CD8-positive, alpha-beta memory T cell (primary cell): ENCODE data around the gene HMGXB4. TPM values are rescaled to one million over a fixed set of nuclear protein-coding genes. Genes with fewer than 3 reads are reported as not detected.
A peak's percentile ranks its signal among the peaks of the same experiment; 100 is the strongest.

Experiments
- CTCF ChIA-PET: fragments of 350-600 bp; sonication (Branson Sonifier 250); formaldehyde crosslinking; loops from one replicate; lab custom pipeline; 2021; ENCODE audit warnings: antibody characterized with exemption; lab: Charles Lee
- POLR2A ChIA-PET: fragments of 350-600 bp; sonication (Branson Sonifier 250); formaldehyde crosslinking; loops from one replicate; lab custom pipeline; 2021; ENCODE audit warnings: antibody characterized with exemption; lab: Charles Lee
- DNase-seq, 5 donors: peaks; one replicate each; pipeline versions ENCODE4 v3.0.0 to v3.0.0-alpha.2; 2020 to 2022; ENCODE audit warnings: mixed read lengths in 1 of 5
- H3K27ac ChIP-seq: one replicate; pipeline ENCODE4 v1.7.0; 2013; ENCODE audit warnings: low read depth, mild to moderate bottlenecking, low read length, moderate library complexity
- H3K27me3 ChIP-seq: 2 replicates; pipeline ENCODE4 v1.7.0; 2013; ENCODE audit warnings: low read length, mild to moderate bottlenecking; ENCODE audit not compliant: insufficient read depth, poor library complexity, severe bottlenecking
- H3K36me3 ChIP-seq: 2 replicates; pipeline ENCODE4 v1.7.0; 2013; ENCODE audit warnings: mild to moderate bottlenecking, low read length, moderate library complexity; ENCODE audit not compliant: insufficient read depth
- H3K4me1 ChIP-seq: 2 replicates; pipeline ENCODE4 v1.7.0; 2013; ENCODE audit warnings: mild to moderate bottlenecking, low read length, moderate library complexity; ENCODE audit not compliant: insufficient read depth
- H3K4me3 ChIP-seq: 2 replicates; pipeline ENCODE4 v1.7.0; 2013; ENCODE audit warnings: mild to moderate bottlenecking, low read length
- H3K9me3 ChIP-seq: 2 replicates; pipeline ENCODE4 v1.7.0; 2013; ENCODE audit warnings: mild to moderate bottlenecking, low read length
- H3K27ac Mint-ChIP-seq, 8 donors: one replicate each; pipeline ENCODE4 v1.8.0; 2020 to 2021; ENCODE audit warnings: mixed read lengths in 8 of 8, mild to moderate bottlenecking in 6 of 8, inconsistent platforms in 3 of 8, moderate library complexity in 3 of 8
- H3K27me3 Mint-ChIP-seq, 2 donors: one replicate each; pipeline ENCODE4 v1.8.0; 2020 to 2021; ENCODE audit warnings: mixed read lengths in 2 of 2, mild to moderate bottlenecking in 1 of 2, moderate library complexity in 1 of 2
- H3K36me3 Mint-ChIP-seq, 3 donors: one replicate each; pipeline ENCODE4 v1.8.0; 2020 to 2021; ENCODE audit warnings: mixed read lengths in 3 of 3, inconsistent platforms in 1 of 3, mild to moderate bottlenecking in 1 of 3
- H3K4me1 Mint-ChIP-seq, 3 donors: one replicate each; pipeline ENCODE4 v1.8.0; 2020 to 2021; ENCODE audit warnings: mixed read lengths in 3 of 3, inconsistent platforms in 1 of 3, mild to moderate bottlenecking in 1 of 3
- H3K4me3 Mint-ChIP-seq, 7 donors: one replicate each; pipeline ENCODE4 v1.8.0; 2020 to 2021; ENCODE audit warnings: mixed read lengths in 7 of 7, mild to moderate bottlenecking in 6 of 7, moderate library complexity in 4 of 7, inconsistent platforms in 2 of 7
- H3K9me3 Mint-ChIP-seq, 5 donors: one replicate each; pipeline ENCODE4 v1.8.0; 2020 to 2022; ENCODE audit warnings: mixed read lengths in 5 of 5, mild to moderate bottlenecking in 3 of 5, moderate library complexity in 2 of 5, inconsistent platforms in 1 of 5
- polyA plus RNA-seq: library from polyadenylated mRNA; unstranded; fragments of 300-500 nt; fragmentation: Illumina TruSeq; gene quantifications from one replicate; pipeline ENCODE4 v1.2.3, GENCODE V29; 2021
- total RNA-seq, 2 experiments: library from RNA; stranded (reverse); gene quantifications; one replicate each; pipeline ENCODE4 v1.2.3, GENCODE V29; 2021

HMGXB4 gene
- total and polyA plus RNA-seq, 3 experiments from 2014 or later = 13.7 to 35.9 (median 35.4) TPM

DNA sequence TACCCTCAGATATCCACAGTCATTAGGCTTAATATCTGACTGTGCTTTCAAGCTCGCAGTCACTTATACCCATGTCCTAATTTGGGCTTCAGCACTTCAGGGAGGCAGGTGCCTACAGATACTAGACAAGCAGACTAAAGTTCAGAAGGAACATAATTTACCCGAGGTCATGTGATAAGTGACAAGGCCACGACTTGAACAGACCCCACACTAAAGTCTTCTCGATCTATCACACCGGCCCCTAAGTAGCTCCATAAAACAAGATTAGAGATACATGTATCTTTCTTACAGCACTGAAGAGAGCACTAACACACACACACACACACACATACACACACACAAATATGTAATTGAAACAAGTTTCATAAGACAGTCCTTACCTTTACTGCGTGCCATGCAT is 75.0 kb downstream of the HMGXB4 start:
- POLR2A ChIA-PET = no interaction called here
- Mint-ChIP-seq H3K4me3 (no peak overlapping the region), H3K27ac (peak overlapping the region in 7 of 8 donors; percentile 7 to 79 (median 39))

GRCh38 chr22:35333220-35333619 is 75.9 kb downstream of the HMGXB4 start:
- Histone ChIP-seq H3K36me3 (peaks cover 5% of the 10 kb centered on the region), H3K27ac (no peak overlapping the region), H3K9me3 (no peaks in the 10 kb centered on the region), H3K4me1 (peaks cover 20% of the 10 kb centered on the region), H3K27me3 (no peaks in the 10 kb centered on the region), H3K4me3 (no peak overlapping the region)
- Mint-ChIP-seq H3K4me3 (no peak overlapping the region), H3K4me1 (peaks cover 13 to 34% (median 33%) of the 10 kb centered on the region in 3 donors), H3K27ac (peak overlapping the region in 2 of 8 donors; percentile 27 to 43), H3K36me3 (peaks cover 0 to 86% (median 11%) of the 10 kb centered on the region in 3 donors), H3K27me3 (peaks cover 0 to 1% of the 10 kb centered on the region in 2 donors), H3K9me3 (peaks cover 0 to 2% (median 0%) of the 10 kb centered on the region in 5 donors)
- ChIA-PET POLR2A (no interaction called here), CTCF (no interaction called here)
- DNase-seq = no peak

More for the DNA sequence above, 75.0 kb downstream of the HMGXB4 start:
- peaks cover 5% of the 10 kb centered on the region for H3K36me3 ChIP-seq
- H3K9me3 Mint-ChIP-seq = peaks cover 0 to 2% (median 0%) of the 10 kb centered on the region in 5 donors
- peaks cover 0 to 1% of the 10 kb centered on the region in 2 donors for H3K27me3 Mint-ChIP-seq
- H3K4me3 ChIP-seq = no peak overlapping the region
- no peak for DNase-seq
- no peaks in the 10 kb centered on the region for H3K9me3 ChIP-seq
- peaks cover 13 to 40% (median 37%) of the 10 kb centered on the region in 3 donors for H3K4me1 Mint-ChIP-seq
- H3K4me1 ChIP-seq = peaks cover 20% of the 10 kb centered on the region
- H3K36me3 Mint-ChIP-seq = peaks cover 0 to 86% (median 7%) of the 10 kb centered on the region in 3 donors
- no peaks in the 10 kb centered on the region for H3K27me3 ChIP-seq
- no peak overlapping the region for H3K27ac ChIP-seq
- CTCF ChIA-PET = no interaction called here

DNA sequence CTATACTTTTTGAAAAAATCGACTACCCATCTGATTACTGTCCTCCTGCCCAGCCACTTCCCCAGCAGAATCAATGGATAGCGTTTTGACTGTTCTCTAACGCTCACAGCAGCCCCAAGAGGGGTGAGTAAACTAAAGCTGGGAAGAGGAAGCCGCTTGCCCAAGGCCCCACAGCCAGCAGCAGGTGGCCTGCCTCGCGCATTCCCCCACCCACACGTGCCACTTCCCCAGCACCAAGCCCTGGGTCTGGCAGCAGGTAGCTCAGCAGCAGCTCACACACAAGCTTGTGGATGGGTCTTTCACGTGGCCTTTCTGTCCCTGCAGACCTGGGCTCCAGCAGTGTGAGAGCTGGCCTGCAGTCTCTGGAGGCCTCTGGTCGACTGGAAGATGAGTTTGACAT is 76.7 kb downstream of the HMGXB4 start:
- ChIA-PET POLR2A (no interaction called here), CTCF (no interaction called here)
- Mint-ChIP-seq H3K4me3 (no peak overlapping the region), H3K27me3 (peaks cover 0 to 1% of the 10 kb centered on the region in 2 donors), H3K4me1 (peaks cover 12 to 29% (median 29%) of the 10 kb centered on the region in 3 donors), H3K27ac (peak overlapping the region in 6 of 8 donors; percentile 25 to 86 (median 50)), H3K36me3 (peaks cover 0 to 85% (median 11%) of the 10 kb centered on the region in 3 donors), H3K9me3 (peaks cover 0 to 2% (median 0%) of the 10 kb centered on the region in 5 donors)
- no peaks in the 10 kb centered on the region for H3K27me3 ChIP-seq
- peaks cover 18% of the 10 kb centered on the region for H3K4me1 ChIP-seq
- no peak overlapping the region for H3K4me3 ChIP-seq
- no peak overlapping the region for H3K27ac ChIP-seq
- no peaks in the 10 kb centered on the region for H3K9me3 ChIP-seq
- peaks cover 5% of the 10 kb centered on the region for H3K36me3 ChIP-seq
- DNase-seq = no peak

DNA sequence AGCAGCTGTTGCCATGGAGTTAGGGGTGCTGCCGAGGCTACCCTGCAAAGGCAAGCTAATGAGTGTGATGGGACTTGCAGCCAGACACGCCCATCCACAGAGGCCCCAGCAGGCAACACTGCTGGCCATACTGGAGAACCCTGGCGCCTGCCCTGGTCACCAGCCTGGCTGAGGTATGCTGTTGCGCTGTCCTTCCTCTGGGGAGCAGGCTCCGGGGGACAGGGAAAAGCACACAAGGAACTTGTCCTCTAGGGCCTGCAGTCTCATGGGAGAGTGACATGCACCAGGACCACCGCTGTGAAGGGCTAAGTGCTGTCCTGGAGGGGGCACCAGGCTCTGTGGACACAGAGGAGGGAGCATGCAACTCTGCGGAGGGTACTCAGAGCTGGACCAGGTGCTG is 78.2 kb downstream of the HMGXB4 start:
- no peak overlapping the region for H3K4me3 Mint-ChIP-seq
- Histone ChIP-seq H3K36me3 (peaks cover 5% of the 10 kb centered on the region), H3K4me3 (no peak overlapping the region), H3K27ac (no peak overlapping the region), H3K4me1 (peaks cover 4% of the 10 kb centered on the region), H3K9me3 (no peaks in the 10 kb centered on the region), H3K27me3 (no peaks in the 10 kb centered on the region)
- no peaks in the 10 kb centered on the region for H3K9me3 Mint-ChIP-seq
- ChIA-PET CTCF (interaction anchor here (1.0 to 1.1 kb wide), 2 partner anchors 15 to 36 kb away, joined by 3 read pairs; partner anchors contain the start of gene TOM1), POLR2A (no interaction called here)
- DNase-seq = no peak
- H3K27me3 Mint-ChIP-seq = peaks cover 0 to 3% of the 10 kb centered on the region in 2 donors
- H3K27ac Mint-ChIP-seq = peak overlapping the region in 3 of 8 donors; percentile 17 to 88 (median 39)
- H3K36me3 Mint-ChIP-seq = peaks cover 0 to 86% (median 13%) of the 10 kb centered on the region in 3 donors
- H3K4me1 Mint-ChIP-seq = peaks cover 2 to 17% (median 15%) of the 10 kb centered on the region in 3 donors

DNA sequence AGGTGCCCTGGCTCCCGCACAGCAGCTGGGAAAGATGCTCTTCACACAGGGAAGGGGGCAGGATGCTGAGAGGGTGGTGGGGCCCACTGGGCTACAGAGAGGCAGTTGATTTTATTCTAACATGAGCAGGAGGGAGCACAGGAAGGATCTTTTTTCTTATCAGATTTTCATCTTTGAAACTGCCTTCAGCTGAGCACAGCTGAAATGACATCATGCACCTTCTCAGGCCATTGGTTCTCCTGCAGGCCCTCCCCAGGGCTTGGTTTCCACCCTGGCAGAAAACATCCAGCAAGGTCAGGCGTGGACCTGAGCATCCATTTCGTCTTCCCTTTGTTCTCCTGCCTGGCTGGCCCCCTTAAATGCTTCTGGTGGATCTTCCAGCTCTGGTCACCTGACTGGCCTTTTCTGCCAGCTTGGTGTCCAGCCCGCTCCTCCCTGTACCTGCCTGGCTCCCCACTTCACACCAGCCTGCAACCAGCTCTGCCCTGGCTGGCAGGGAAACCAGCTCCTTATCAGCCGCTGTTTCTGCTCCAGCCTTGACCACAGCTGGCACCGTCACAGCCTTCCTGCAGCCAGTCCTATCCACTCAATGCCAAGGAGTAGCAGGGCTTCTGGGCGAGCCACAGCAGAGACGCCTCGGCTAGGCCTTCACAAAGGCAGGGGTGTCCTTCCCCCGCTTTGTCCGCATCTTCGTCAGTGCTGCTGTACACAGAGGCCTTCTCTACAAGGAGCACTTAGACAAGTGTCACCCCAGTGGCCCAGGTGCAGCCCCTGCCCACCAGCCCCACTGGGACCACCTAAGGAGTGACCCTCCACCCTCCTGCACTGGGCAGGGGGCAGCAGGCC is 78.9 kb downstream of the HMGXB4 start:
- Mint-ChIP-seq H3K9me3 (no peaks in the 10 kb centered on the region), H3K36me3 (peaks cover 0 to 85% (median 19%) of the 10 kb centered on the region in 3 donors), H3K4me3 (peak overlapping the region in 1 of 7 donors; percentile 26), H3K27me3 (peaks cover 0 to 3% of the 10 kb centered on the region in 2 donors), H3K4me1 (peaks cover 0 to 13% (median 12%) of the 10 kb centered on the region in 3 donors), H3K27ac (peak overlapping the region in 5 of 8 donors; percentile 17 to 68 (median 26))
- Histone ChIP-seq H3K36me3 (peaks cover 5% of the 10 kb centered on the region), H3K27ac (no peak overlapping the region), H3K9me3 (no peaks in the 10 kb centered on the region), H3K4me3 (no peak overlapping the region), H3K4me1 (no peaks in the 10 kb centered on the region), H3K27me3 (no peaks in the 10 kb centered on the region)
- DNase-seq = no peak
- ChIA-PET POLR2A (no interaction called here), CTCF (interaction anchor here (1.0 to 1.1 kb wide), 2 partner anchors 14 to 36 kb away, joined by 3 read pairs; partner anchors contain the start of gene TOM1)

GRCh38 chr22:35337932-35338331 is 80.6 kb downstream of the HMGXB4 start:
- Histone ChIP-seq H3K36me3 (no peaks in the 10 kb centered on the region), H3K9me3 (no peaks in the 10 kb centered on the region), H3K27me3 (no peaks in the 10 kb centered on the region), H3K4me3 (no peak overlapping the region), H3K27ac (no peak overlapping the region), H3K4me1 (no peaks in the 10 kb centered on the region)
- ChIA-PET POLR2A (no interaction called here), CTCF (no interaction called here)
- peak overlapping the region in 2 of 8 donors; percentile 51 to 66 for H3K27ac Mint-ChIP-seq
- no peak overlapping the region for H3K4me3 Mint-ChIP-seq
- no peak for DNase-seq
- peaks cover 0 to 13% (median 12%) of the 10 kb centered on the region in 3 donors for H3K4me1 Mint-ChIP-seq
- peaks cover 0 to 2% of the 10 kb centered on the region in 2 donors for H3K27me3 Mint-ChIP-seq
- peaks cover 0 to 76% (median 17%) of the 10 kb centered on the region in 3 donors for H3K36me3 Mint-ChIP-seq
- no peaks in the 10 kb centered on the region for H3K9me3 Mint-ChIP-seq

- CTCF ChIA-PET = no interaction called here
Observed at GRCh38 chr22:35341090-35341874, 84.0 kb downstream of the HMGXB4 start.

More at GRCh38 chr22:35341090-35341874, 84.0 kb downstream of the HMGXB4 start:
- Histone ChIP-seq H3K36me3 (no peaks in the 10 kb centered on the region), H3K27ac (no peak overlapping the region), H3K4me3 (no peak overlapping the region), H3K27me3 (no peaks in the 10 kb centered on the region), H3K9me3 (no peaks in the 10 kb centered on the region), H3K4me1 (no peaks in the 10 kb centered on the region)
- Mint-ChIP-seq H3K27me3 (peaks cover 0 to 2% of the 10 kb centered on the region in 2 donors), H3K4me3 (no peak overlapping the region), H3K27ac (peak overlapping the region in 1 of 8 donors; percentile 55), H3K9me3 (no peaks in the 10 kb centered on the region), H3K36me3 (peaks cover 0 to 63% (median 19%) of the 10 kb centered on the region in 3 donors), H3K4me1 (no peaks in the 10 kb centered on the region)
- POLR2A ChIA-PET = no interaction called here
- no peak for DNase-seq
